Mesodermal cell (in vitro differentiated cells): ENCODE data around the gene TNPO3.

Experiments
- H3K27ac ChIP-seq: 2 replicates; pipeline ENCODE4 v1.7.0; 2013; ENCODE audit warnings: mild to moderate bottlenecking, low read depth, low read length, moderate library complexity; ENCODE audit not compliant: severe bottlenecking
- H3K36me3 ChIP-seq: 2 replicates; pipeline ENCODE4 v1.7.1; 2013; ENCODE audit warnings: mild to moderate bottlenecking, low read length, moderate library complexity; ENCODE audit not compliant: control insufficient read depth, insufficient read depth
- H3K4me1 ChIP-seq: one replicate; pipeline ENCODE4 v1.7.1; 2013; ENCODE audit warnings: mild to moderate bottlenecking, low read length; ENCODE audit not compliant: insufficient read depth, control insufficient read depth, poor library complexity, severe bottlenecking
- H3K4me3 ChIP-seq: 2 replicates; pipeline ENCODE4 v1.7.0; 2013; ENCODE audit warnings: low read length, control low read depth, mild to moderate bottlenecking; ENCODE audit not compliant: insufficient read depth, poor library complexity, severe bottlenecking; ENCODE audit errors: extremely low read depth
- H3K9me3 ChIP-seq: 2 replicates; pipeline ENCODE4 v1.7.1; 2013; ENCODE audit warnings: mild to moderate bottlenecking, low read length, moderate library complexity; ENCODE audit not compliant: control insufficient read depth
- WGBS, 2 experiments: methylation state at CpG; one replicate each; pipeline ENCODE4 v1.1.5; 2013; ENCODE audit warnings: missing lambda C conversion rate in 2 of 2; ENCODE audit not compliant: insufficient coverage in 2 of 2; 5-methylcytosine and 5-hydroxymethylcytosine counted together

TNPO3 gene

DNA sequence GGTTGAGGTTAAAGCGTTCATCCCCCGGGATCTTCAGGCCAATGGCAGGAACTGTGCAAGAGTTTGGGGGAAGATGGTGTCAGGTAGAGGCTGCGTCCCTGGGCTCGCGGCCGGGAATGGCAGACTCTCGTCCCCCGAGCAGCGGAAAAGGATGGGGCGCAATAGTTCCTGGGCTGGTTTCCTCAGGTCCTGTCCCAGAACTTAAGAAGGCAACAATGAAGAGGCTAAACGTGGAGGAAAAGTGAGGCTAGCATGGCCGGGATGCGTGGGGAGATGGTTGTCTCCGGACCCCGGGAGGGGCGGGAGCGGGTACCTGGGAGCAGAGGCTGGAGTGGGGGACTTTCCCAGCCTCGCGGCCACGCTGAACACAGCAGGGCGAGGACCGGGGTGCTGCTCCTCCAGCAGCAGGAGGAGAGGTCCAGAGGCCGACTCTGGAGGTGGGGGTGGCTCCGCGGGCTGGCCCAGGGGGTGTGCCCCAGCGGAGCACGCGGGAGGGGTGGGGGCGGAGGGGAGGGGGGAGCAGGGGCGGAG, 116.3 kb downstream of the TNPO3 start:
- 4 to 5% methylated on average over 18 to 20 of the region's 30 CpGs for WGBS, 2 experiments
- Histone ChIP-seq H3K27ac (no peak overlapping the region), H3K4me1 (no peaks in the 10 kb centered on the region), H3K9me3 (no peaks in the 10 kb centered on the region), H3K4me3 (peak overlapping the region; percentile 22), H3K36me3 (no peaks in the 10 kb centered on the region)

DNA sequence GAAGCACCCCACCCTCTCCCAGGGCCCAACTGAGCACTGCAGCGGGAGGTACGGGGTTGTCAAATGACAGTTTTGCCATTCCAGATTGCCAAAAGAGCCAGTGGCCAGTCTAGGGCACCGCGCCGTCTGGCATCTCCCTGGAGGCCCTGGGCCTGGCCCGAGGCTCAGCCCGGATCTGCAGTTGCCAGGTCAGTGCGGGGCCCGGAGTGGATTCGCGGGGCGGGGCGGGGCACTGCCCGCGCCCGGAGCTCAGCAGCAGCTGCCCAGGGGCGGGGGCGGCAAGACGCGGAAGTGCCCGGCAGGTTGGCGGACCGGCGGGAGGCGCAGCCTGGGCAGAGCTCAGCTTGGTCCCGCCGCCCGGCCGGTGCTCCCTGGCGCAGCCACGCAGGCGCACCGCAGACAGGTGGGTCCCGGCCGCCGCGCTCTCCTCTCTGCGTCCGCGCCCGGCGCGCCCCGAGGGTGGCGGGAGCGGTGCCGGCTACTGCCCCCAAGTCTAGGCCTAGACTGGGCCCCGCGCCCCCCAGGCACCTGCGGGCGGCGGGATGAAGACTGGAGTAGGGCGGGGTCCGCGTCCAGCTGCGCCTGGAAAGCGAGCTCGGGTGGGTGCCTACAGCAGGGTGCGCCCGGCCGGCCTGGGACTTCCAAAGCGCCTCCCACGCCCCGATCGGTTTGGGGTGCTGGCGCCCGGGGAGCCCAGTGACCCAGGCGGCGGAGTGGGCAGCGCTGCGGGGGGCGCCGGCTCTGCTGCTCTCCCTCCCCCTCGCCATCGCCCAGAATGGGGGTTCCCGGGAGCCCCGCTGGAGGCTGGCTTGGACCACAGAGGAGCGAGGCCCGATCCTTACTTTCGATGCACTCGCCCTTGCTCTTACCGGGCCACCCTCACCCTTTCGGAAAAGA, 117.0 kb downstream of the TNPO3 start, which contains the start of gene IRF5:
IRF5 (plus strand) TSS at position 281 of the 897 bp plus-strand sequence. CDS start 4,155 bp downstream, outside the sequence.
- Histone ChIP-seq H3K4me3 (peak within 1 kb of the TSS; percentile 22), H3K4me1 (no peaks in the 10 kb centered on the region), H3K27ac (no peak within 1 kb of the TSS), H3K36me3 (no peaks in the 10 kb centered on the region), H3K9me3 (no peaks in the 10 kb centered on the region)
- 3 to 6% methylated on average over 55 to 62 of the region's 83 CpGs for WGBS, 2 experiments

DNA sequence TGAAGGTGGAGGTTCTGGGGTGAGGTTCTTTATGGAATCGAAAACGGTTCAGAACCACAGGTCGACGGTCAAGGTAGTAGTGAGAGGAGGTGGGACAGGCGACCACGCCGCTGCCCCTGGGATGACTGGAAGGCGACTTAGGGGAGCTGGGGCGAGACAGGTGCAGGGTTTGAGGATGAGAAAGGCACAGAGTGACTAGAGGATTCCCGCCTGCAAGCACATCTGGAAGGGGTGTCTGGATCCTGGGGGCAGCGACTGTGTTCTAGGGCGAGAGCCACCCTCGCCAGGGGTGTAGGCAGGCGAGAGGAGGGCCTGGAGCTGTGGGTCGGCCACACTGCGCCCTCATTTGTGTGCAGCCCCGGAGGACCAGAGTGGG, 117.7 kb downstream of the TNPO3 start:
- H3K9me3 ChIP-seq, result no peaks in the 10 kb centered on the region
- no peaks in the 10 kb centered on the region for H3K36me3 ChIP-seq
- WGBS, 2 experiments, result 79 to 89% methylated on average over 17 of the region's 17 CpGs
- no peak overlapping the region for H3K27ac ChIP-seq
- no peaks in the 10 kb centered on the region for H3K4me1 ChIP-seq
- H3K4me3 ChIP-seq, result no peak overlapping the region

- H3K27ac ChIP-seq, result no peak overlapping the region
- H3K36me3 ChIP-seq, result no peaks in the 10 kb centered on the region
- no peak overlapping the region for H3K4me3 ChIP-seq
- WGBS, 2 experiments, result 90 to 100% methylated on average over 2 of the region's 4 CpGs
- no peaks in the 10 kb centered on the region for H3K9me3 ChIP-seq
- H3K4me1 ChIP-seq, result no peaks in the 10 kb centered on the region
Observed at GRCh38 chr7:128936798-128937197, 118.1 kb downstream of the TNPO3 start.

DNA sequence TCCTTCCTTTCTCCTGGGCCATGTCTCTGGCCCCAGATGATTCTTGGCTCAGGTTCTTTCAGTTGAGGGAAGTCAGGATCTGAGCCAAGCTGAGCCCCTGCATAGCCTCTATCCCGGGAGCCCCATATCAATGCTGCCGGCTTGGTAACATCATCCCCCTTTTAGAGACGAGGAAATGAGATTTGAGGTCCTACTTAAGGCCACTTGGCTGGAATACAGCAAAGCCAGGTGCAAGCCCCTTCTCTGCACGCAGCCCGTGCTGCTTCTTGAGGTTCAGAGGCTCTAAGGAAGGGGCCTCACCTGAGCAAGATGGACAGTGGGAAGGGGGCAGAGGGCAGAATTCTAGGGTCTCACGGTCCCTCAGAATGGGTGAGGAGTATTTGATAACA, 119.6 kb downstream of the TNPO3 start:
- H3K4me3 ChIP-seq, result no peak overlapping the region
- H3K9me3 ChIP-seq, result no peaks in the 10 kb centered on the region
- H3K4me1 ChIP-seq, result no peaks in the 10 kb centered on the region
- WGBS, 2 experiments, result 83 to 94% methylated on average over 5 to 6 of the region's 6 CpGs
- H3K27ac ChIP-seq, result no peak overlapping the region
- H3K36me3 ChIP-seq, result no peaks in the 10 kb centered on the region

GRCh38 chr7:128934361-128935341, 120.3 kb downstream of the TNPO3 start:
- H3K4me3 ChIP-seq, result no peak overlapping the region
- H3K4me1 ChIP-seq, result no peaks in the 10 kb centered on the region

DNA sequence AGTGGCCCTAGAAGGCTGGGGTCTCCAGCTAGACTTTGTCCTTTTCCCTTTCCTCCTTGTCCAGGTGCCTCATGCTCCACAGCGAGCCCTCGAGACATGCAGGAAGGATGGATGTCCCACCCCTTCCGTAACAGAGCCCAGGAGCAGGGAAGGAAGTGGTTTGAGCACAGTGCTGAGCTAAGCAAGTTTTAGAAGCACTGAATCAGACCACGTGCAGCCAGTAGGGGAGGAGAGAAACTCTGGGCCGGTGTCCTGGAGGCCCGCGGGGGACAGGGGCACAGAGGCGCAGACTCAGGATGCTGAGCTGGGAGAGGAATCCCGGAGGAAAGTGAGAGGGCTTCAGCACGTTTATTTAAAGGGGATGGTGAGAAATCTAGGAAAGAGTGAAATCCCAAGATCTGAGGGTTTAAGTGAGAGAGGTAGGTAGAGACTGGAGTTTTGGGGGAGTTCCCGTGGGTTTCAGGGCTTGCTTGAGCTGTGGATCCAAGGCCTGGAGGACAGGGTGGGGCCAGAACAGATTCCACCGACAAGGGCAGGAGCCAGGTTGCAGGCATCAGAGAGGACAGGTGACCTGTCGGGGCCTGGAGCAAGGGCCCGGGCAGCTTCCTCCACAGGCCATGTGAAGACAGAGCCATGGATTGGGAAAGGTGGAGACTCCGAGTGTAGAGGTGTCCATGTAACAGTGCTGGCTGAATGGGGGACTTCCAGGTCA, 121.6 kb downstream of the TNPO3 start:
- Histone ChIP-seq H3K9me3 (no peaks in the 10 kb centered on the region), H3K4me1 (no peaks in the 10 kb centered on the region), H3K36me3 (no peaks in the 10 kb centered on the region), H3K4me3 (no peak overlapping the region), H3K27ac (no peak overlapping the region)
- 74 to 78% methylated on average over 13 of the region's 15 CpGs for WGBS, 2 experiments

More at GRCh38 chr7:128934361-128935341, 120.3 kb downstream of the TNPO3 start:
- H3K9me3 ChIP-seq, result no peaks in the 10 kb centered on the region
- H3K36me3 ChIP-seq, result no peaks in the 10 kb centered on the region
- WGBS, 2 experiments, result 87 to 98% methylated on average over 8 of the region's 14 CpGs
- no peak overlapping the region for H3K27ac ChIP-seq

- Histone ChIP-seq H3K9me3 (no peaks in the 10 kb centered on the region), H3K36me3 (no peaks in the 10 kb centered on the region), H3K4me3 (no peak overlapping the region), H3K4me1 (no peaks in the 10 kb centered on the region), H3K27ac (no peak overlapping the region)
- WGBS, 2 experiments, result 84 to 93% methylated on average over 3 to 4 of the region's 4 CpGs
Observed at GRCh38 chr7:128932862-128933179, 122.1 kb downstream of the TNPO3 start.

DNA sequence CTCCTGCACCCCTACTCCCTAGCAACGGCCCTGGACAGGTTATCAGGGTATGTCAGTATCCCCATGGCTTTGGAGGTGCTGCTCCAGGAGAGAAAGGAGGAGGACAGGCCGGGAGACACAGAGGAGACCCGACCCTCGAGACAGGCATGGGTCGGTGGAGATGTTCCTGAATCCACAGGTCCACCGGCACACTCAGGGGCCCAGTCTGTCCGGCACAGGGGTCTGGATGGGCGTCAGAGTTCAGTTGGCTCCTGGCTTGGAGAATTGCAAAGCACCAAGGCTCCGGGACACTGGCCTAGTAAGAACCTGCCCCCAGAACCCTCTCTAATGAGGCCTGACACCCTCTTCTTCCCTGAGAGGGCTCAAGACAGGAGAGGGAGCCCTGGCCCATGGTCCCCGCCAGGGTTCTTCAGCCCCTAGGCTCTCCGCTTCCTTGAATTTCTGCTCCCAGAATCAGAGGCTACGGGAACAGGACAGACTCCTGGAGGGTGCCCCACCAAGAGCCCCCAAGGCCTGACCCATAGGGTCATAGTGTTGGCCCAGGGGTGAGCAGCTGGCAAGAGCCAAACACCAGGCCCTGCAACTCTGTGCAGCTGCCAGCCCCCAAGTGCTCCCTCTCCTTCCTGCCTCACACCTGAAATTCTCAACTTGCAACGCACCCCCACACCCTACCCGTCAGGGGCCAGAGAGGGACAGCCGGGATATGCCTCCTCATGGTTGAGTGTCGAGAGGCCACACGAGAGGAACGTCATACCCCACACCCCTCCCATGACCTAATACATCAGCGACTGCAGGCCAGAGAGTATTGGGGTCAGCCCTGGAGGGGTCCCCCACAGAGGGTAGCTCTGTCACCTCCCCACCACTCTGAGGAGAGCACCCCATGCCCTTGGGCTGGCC, 122.7 kb downstream of the TNPO3 start:
- H3K9me3 ChIP-seq, result no peaks in the 10 kb centered on the region
- H3K36me3 ChIP-seq, result no peaks in the 10 kb centered on the region
- no peaks in the 10 kb centered on the region for H3K4me1 ChIP-seq
- H3K4me3 ChIP-seq, result no peak overlapping the region
- no peak overlapping the region for H3K27ac ChIP-seq
- WGBS, 2 experiments, result 77 to 91% methylated on average over 7 to 12 of the region's 19 CpGs
